HG03342 (cell line): ENCODE data around the gene RERE.

Experiments used
- ATAC-seq: cut with Tn5 transposase; IDR thresholded peaks from one replicate; pipeline ENCODE4 v1.9.1; 2021; ENCODE audit warnings: mild to moderate bottlenecking, moderate library complexity; ENCODE audit not compliant: unreplicated experiment

The RERE gene

GRCh38 chr1:8493916-8494540 lies 323.4 kb downstream of the RERE start:
- ATAC-seq, result no peak

- ATAC-seq, result no peak
Observed at GRCh38 chr1:8487249-8487648, 330.2 kb downstream of the RERE start.

DNA sequence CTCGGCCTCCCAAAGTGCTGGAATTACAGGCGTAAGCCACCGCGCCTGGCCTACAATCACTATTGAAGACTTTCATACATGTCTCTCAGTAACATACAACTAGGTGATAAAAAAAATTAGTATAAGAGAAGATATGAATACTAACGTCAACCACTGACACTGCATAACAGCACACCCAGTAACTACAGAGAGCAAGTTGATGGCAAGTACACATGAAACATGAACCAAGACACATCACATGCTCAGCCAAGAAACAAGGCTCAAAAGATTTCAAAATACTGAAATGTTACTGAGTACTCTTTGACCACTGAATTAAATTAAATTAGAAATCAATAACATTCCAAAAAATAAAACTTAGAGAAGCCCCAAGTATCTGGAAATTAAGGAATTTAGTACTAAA lies 331.4 kb downstream of the RERE start:
- no peak for ATAC-seq

DNA sequence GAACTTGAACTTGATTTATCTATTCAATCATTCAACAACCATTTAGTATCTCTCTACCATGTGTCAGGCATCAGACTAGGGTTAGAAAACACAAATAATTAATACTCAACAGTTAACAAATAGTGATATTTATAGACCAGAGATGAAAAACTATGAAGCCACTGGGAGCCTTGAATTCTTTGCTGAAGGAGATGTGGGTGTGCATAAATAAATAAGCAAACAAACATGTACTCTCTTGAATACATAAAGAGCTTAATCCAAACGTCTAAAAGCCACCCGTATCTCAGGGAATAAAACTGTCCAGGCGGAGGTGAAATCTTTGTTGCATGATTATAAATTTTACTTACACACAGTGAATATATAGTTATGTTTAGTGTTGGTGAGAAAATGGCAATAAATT lies 333.9 kb downstream of the RERE start:
- ATAC-seq, result no peak

DNA sequence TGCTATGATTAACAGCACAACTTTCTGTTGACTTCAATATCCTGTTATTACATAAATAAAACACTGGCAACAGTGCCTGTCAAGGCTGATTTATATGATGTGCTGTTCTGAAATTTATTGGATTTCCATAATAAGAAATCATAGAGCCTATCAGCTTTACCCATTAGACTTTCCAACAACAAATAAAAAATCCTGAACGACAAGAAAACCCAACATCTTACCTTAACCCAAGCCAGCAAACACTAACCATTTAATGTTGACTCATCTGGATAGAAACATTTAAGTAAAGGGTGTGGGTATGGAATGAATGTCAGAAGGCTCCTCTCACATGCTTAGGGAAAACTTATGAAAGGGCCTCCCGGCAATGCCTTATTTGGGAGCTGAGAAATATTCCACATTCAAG lies 334.5 kb downstream of the RERE start:
- ATAC-seq, result no peak

- ATAC-seq, result no peak
Observed at GRCh38 chr1:8481650-8482380, 335.6 kb downstream of the RERE start.

- no peak for ATAC-seq
Observed at GRCh38 chr1:8478566-8478965, 338.9 kb downstream of the RERE start.

GRCh38 chr1:8477983-8478362 lies 339.5 kb downstream of the RERE start:
- ATAC-seq, result no peak

- peak; percentile 61 for ATAC-seq
Observed at GRCh38 chr1:8477166-8477982, 340.1 kb downstream of the RERE start.

GRCh38 chr1:8476006-8476405 lies 341.4 kb downstream of the RERE start:
- no peak for ATAC-seq

- no peak for ATAC-seq
Observed at GRCh38 chr1:8474369-8474768, 343.1 kb downstream of the RERE start.

GRCh38 chr1:8473891-8474300 lies 343.5 kb downstream of the RERE start:
- no peak for ATAC-seq

GRCh38 chr1:8473121-8473875 lies 344.1 kb downstream of the RERE start:
- ATAC-seq, result no peak

GRCh38 chr1:8472668-8473067 lies 344.8 kb downstream of the RERE start:
- ATAC-seq, result peak; percentile 38

DNA sequence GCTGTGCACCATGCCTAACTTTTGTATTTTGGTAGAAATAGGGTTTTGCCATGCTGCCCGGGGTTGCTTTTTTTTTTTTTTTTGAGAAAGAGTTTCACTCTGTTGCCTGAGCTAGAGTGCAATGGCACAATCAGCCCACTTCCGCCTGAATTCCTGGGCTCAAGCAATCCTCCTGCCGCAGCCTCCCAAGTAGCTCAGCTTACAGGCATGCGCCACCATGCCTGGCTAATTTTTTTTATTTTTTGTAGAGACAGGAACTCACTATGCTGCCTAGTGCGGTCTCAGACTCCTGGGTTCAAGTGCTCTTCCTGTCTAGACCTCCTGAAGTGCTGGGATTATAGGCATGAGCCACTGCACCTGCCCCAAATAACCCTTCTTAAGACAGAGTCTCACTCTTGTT lies 346.0 kb downstream of the RERE start:
- ATAC-seq, result no peak

- no peak for ATAC-seq
Observed at GRCh38 chr1:8468751-8469150, 348.7 kb downstream of the RERE start.

DNA sequence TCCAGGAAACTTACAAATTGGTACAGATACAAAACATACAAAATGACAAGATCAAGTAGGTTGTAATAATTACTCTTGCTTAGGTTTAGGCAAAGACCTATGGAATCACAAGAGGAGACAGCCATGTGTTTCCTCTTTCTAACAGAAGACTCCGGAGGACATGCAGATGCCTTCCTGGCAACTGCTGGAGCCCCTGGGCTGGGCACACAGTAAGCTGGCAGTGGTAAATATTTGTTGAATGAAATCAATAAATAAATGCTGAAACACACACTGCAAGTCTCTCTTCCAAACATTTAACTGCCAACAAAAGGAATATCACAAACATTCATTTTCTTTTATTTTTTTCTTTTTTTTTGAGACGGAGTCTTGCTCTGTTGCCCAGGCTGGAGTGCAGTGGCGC lies 350.1 kb downstream of the RERE start:
- ATAC-seq, result no peak

DNA sequence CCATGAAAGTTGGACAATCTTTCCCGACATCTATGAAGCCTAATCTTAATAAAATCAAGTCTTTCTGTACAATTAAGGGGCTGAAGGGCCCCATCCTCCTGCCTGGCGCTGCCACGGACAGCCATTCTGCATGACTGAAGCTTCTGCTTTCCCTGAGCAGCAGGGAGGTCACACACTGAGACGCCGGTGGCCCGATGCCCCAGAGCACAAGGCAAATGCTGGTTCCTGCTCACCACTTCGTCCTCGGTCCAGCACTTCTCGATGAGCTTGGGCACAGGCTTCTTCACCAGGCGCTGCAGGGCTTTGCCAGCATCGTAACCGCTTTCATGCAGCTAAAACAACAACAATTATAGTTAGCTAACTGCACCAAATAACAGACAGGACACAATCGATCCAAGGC lies 351.7 kb downstream of the RERE start:
- ATAC-seq, result no peak

DNA sequence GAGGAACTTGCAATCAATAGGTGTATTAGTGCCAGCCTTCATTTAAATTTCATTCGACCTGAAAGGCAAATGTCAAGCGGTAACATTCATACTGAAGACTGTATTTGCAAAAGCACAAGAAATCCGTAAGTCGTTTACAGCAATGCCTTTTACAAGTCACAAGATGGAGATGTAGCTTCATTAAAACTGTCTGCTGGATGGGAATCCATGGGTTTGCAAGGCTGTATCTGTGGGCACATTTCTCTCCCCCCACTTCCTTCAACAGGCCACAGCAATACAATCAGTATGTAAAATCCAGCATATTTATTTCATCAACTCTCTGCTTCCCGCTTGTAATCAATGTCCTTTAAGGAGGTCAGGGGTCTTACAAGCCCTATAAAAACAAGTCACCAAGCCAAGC lies 352.4 kb downstream of the RERE start:
- no peak for ATAC-seq

DNA sequence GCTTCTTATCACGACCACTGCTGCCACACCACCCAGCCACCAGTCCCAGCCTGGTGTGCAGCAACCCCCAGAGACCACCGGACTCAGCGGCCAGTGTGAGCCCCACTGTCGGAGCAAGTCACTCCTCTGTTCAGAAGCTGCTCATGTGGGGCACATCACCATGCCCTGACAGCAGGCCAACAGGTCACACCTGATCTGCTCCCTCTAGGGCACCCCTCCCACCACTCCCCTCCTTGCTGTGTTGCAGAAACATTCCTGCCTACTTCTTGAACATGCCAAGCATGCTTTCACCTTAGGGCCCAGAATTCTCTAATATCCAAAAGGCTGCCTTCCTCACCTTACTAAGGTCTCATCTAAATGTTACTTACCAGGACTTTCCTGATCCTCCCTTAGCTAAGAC lies 353.1 kb downstream of the RERE start:
- ATAC-seq, result no peak
